Activated naive CD4-positive, alpha-beta T cell treated with anti-CD3 and anti-CD28 coated beads for 36 hours (primary cell): ENCODE measurements around the gene BHLHE40. TPM values are rescaled to one million over a fixed set of nuclear protein-coding genes. Genes with fewer than 3 reads are reported as not detected.

Source experiments
- CTCF ChIA-PET: fragments of 350-600 bp; sonication (Branson Sonifier 250); formaldehyde crosslinking; loops from one replicate; lab custom pipeline; 2021; ENCODE audit warnings: antibody characterized with exemption; lab: Charles Lee
- DNase-seq: peaks from one replicate; pipeline ENCODE4 v3.0.0-alpha.2; 2020
- H3K27ac Mint-ChIP-seq: one replicate; pipeline ENCODE4 v1.8.0; 2021; ENCODE audit warnings: mild to moderate bottlenecking, mixed read lengths
- H3K27me3 Mint-ChIP-seq: one replicate; pipeline ENCODE4 v1.8.0; 2021; ENCODE audit warnings: low read depth, mixed read lengths
- H3K36me3 Mint-ChIP-seq: one replicate; pipeline ENCODE4 v1.8.0; 2021; ENCODE audit warnings: low read depth, mixed read lengths
- H3K4me1 Mint-ChIP-seq: one replicate; pipeline ENCODE4 v1.8.0; 2021; ENCODE audit warnings: low read depth, mixed read lengths
- H3K4me3 Mint-ChIP-seq: one replicate; pipeline ENCODE4 v1.8.0; 2021; ENCODE audit warnings: mild to moderate bottlenecking, moderate library complexity, mixed read lengths
- H3K9me3 Mint-ChIP-seq: one replicate; pipeline ENCODE4 v1.8.0; 2021; ENCODE audit warnings: mixed read lengths
- intact Hi-C: fragments of 100-400 bp; cut with micrococcal nuclease; formaldehyde crosslinking; loops from one replicate; pipeline ENCODE4 v1.15.1; 2023
- total RNA-seq, 2 experiments: library from RNA; stranded (reverse); gene quantifications; one replicate each; pipeline ENCODE4 v1.2.3, GENCODE V29; 2021

Gene BHLHE40
- total RNA-seq, 2 experiments from 2014 or later, result 98.0 to 98.2 TPM

DNA sequence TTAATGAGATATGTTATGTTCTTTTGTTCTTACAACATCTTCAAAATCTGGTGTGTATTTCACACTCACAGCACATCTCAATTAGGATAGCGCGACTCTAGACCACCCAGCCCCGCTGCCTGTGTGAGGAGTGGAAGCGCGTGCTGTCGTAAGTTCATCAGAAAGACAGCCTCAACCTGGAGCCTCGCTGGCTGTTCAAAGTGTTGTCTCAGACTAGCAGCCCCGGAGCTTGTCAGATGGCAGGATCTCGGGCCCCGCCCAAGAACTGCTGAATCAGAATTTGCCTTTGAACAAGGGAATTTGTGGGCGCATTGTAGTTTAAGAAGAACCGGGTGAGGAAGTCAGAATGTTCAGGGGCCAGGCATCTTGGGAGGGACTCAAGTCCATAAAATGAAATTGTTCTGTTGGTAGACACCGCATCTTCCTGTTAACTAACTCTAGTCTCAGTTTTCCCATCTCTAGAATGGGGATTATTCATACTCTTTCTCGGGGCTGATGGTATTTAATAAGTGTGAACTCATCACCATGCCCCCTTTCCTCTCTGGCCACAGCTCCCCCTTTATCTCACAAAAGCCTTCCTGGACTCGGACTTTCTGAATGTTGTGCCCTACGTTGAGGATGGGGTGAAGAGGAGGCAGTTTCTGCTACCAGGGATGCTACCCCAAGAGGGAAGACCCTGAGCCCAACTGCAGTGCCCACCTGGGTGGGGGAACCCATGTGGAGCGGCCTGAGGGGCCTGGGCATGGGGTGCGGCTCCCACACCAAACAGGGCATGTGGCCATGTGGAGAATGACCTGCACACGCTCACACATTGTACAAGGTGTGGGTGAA, 40.4 kb downstream of the BHLHE40 start:
- no peaks in the 10 kb centered on the region for H3K36me3 Mint-ChIP-seq
- peaks cover 66% of the 10 kb centered on the region for H3K4me1 Mint-ChIP-seq
- DNase-seq, result peak; percentile 89
- intact Hi-C loops, result loop anchor here (5.0 kb wide), 1 partner anchor 717 kb away; the partner anchor contains the start of gene SETMAR
- H3K27ac Mint-ChIP-seq, result peak overlapping the region; percentile 0
- H3K9me3 Mint-ChIP-seq, result no peaks in the 10 kb centered on the region
- peak overlapping the region; percentile 19 for H3K4me3 Mint-ChIP-seq
- peaks cover 3% of the 10 kb centered on the region for H3K27me3 Mint-ChIP-seq
- CTCF ChIA-PET, result no interaction called here

- no peak for DNase-seq
- Mint-ChIP-seq H3K4me3 (no peak overlapping the region), H3K9me3 (no peaks in the 10 kb centered on the region), H3K27ac (no peak overlapping the region), H3K36me3 (no peaks in the 10 kb centered on the region), H3K27me3 (no peaks in the 10 kb centered on the region), H3K4me1 (peaks cover 66% of the 10 kb centered on the region)
- intact Hi-C loops, result loop anchor here (5.0 kb wide), 1 partner anchor 718 kb away; the partner anchor contains the start of gene SETMAR
- CTCF ChIA-PET, result interaction anchor here (2.2 kb wide), 1 partner anchor 13 kb away, joined by 12 read pairs; no protein-coding TSS in a partner anchor
Observed at GRCh38 chr3:5020242-5020722, 41.0 kb downstream of the BHLHE40 start.

GRCh38 chr3:5021116-5022092, 42.2 kb downstream of the BHLHE40 start:
- peak; percentile 61 for DNase-seq
- no peaks in the 10 kb centered on the region for H3K27me3 Mint-ChIP-seq
- peaks cover 66% of the 10 kb centered on the region for H3K4me1 Mint-ChIP-seq
- peak overlapping the region; percentile 86 for H3K27ac Mint-ChIP-seq
- H3K4me3 Mint-ChIP-seq, result no peak overlapping the region
- intact Hi-C loops, result loop anchor here (1.0 to 5.0 kb wide), 17 partner anchors 15 to 719 kb away; partner anchors contain the start of genes ARL8B, ITPR1 and SETMAR
- no peaks in the 10 kb centered on the region for H3K9me3 Mint-ChIP-seq
- no peaks in the 10 kb centered on the region for H3K36me3 Mint-ChIP-seq
- CTCF ChIA-PET, result interaction anchor here (0.6 to 7.0 kb wide), 14 partner anchors 10 to 310 kb away, joined by 3 to 67 read pairs (median 5); partner anchors contain the start of gene BHLHE40

DNA sequence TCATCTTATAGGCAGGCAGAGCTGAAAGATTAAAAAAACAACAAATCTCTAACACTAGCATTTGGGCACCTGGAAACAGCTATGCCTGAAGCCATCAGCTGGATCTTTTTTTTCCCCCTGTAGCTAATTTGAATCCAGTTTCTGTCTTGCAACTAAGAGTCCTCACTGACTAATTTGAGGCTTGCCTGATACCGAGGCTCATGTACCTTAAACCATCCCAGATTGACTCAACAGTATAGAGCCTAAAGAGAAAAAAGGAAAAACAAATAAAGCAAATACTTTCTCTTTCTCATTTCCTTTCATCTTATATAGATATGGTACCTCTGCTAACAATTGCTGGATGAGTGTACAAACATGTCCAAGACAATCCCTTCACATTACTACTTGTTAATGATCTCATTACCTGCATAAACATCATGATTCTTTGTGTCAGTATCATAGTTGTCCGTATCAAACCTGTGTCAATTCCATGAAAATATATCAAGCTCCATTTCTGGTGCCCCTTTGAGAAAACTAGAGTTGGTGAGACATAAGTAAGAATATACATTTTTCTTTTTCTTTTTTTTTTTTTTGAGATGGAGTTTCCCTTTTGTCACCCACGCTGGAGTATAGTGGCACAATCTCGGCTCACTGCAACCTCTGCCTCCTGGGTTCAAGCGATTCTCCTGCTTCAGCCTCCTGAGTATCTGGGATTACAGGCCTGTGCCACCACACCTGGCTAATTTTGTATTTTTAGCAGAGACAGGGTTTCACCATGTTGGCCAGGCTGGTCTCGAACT, 43.1 kb downstream of the BHLHE40 start:
- DNase-seq, result peak; percentile 64
- CTCF ChIA-PET, result interaction anchor here (0.6 to 9.1 kb wide), 15 partner anchors 9 to 311 kb away, joined by 3 to 67 read pairs (median 5); partner anchors contain the start of gene BHLHE40
- intact Hi-C loops, result loop anchor here (1.0 to 5.0 kb wide), 17 partner anchors 16 to 720 kb away; partner anchors contain the start of genes ARL8B, ITPR1 and SETMAR

DNA sequence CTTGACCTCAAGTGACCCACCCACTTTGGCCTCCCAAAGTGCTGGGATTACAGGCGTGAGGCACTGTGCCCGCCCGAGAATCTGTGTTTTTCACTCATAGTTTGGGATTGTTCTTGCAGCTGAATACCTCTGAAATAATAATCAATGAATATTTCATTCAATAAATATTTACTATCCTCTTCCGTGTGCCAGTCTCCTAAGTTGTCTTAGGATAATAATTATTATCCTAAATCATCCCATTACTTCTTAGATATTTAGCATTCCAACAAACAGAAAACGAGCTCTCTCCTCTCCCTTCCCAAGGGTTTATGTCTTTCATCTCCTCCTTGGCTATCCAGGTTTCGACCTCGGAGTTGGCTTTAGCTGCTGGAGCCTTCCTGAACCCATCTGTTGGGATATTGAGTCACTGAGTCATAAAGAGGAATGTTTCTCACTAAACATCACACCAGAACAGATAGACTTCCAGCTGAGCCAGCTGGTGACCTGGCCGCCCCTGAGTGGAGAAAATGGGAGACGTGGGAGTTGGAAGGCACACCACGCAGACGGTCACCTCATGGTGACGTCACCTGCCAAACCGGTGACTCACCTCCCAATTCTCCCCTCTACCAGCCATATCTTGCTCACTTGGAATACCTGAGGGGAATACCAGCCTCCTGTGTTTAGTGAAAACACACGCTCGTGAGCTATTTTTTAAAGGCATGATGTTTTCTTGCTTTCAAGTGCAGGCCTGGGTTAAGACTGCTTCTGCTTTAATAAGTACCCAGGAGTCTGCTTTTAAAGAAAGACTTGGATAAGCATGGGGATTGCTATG, 43.9 kb downstream of the BHLHE40 start:
- no peak overlapping the region for H3K4me3 Mint-ChIP-seq
- no peaks in the 10 kb centered on the region for H3K27me3 Mint-ChIP-seq
- DNase-seq, result no peak
- CTCF ChIA-PET, result interaction anchor here (0.6 to 9.1 kb wide), 18 partner anchors 9 to 311 kb away, joined by 3 to 67 read pairs (median 4); partner anchors contain the start of gene BHLHE40
- no peaks in the 10 kb centered on the region for H3K36me3 Mint-ChIP-seq
- intact Hi-C loops, result loop anchor here (1.0 to 5.0 kb wide), 17 partner anchors 17 to 721 kb away; partner anchors contain the start of genes ARL8B, ITPR1 and SETMAR
- peaks cover 67% of the 10 kb centered on the region for H3K4me1 Mint-ChIP-seq
- H3K9me3 Mint-ChIP-seq, result no peaks in the 10 kb centered on the region
- peak overlapping the region; percentile 83 for H3K27ac Mint-ChIP-seq

More for the DNA sequence above, 43.1 kb downstream of the BHLHE40 start:
- Mint-ChIP-seq H3K36me3 (no peaks in the 10 kb centered on the region), H3K27me3 (no peaks in the 10 kb centered on the region), H3K9me3 (no peaks in the 10 kb centered on the region), H3K27ac (peak overlapping the region; percentile 86), H3K4me1 (peaks cover 67% of the 10 kb centered on the region), H3K4me3 (no peak overlapping the region)

DNA sequence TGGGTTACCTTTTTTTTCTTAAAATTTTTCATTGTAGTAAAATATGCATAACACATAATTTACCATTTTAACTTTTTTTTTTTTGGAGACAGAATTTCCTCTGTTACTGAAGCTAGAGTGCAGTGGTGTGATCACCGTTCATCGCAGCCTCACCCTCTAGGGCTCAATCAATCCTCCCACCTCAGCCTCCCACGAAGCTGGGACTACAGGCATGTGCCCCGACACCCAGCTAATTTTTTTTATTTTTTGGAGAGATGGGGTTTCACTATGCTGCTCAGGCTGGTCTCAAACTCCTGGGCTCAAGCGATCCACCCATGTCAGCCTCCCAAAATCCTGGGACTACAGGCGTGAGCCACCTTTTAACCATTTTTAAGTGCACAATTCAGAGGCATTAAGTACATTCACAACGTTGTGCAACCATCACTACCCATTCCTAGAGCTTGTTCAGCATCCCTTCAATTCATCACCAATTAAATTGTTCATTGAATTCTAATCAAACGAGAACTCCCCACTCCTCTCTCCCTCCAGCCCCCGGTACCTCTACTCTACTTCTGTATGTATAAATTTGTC, 44.6 kb downstream of the BHLHE40 start:
- Mint-ChIP-seq H3K9me3 (no peaks in the 10 kb centered on the region), H3K4me3 (no peak overlapping the region), H3K36me3 (no peaks in the 10 kb centered on the region), H3K27me3 (no peaks in the 10 kb centered on the region), H3K27ac (no peak overlapping the region), H3K4me1 (peaks cover 61% of the 10 kb centered on the region)
- intact Hi-C loops, result loop anchor here (2.0 to 5.0 kb wide), 2 partner anchors 99 to 722 kb away; partner anchors contain the start of genes ARL8B and SETMAR
- no peak for DNase-seq
- CTCF ChIA-PET, result interaction anchor here (0.7 to 9.1 kb wide), 14 partner anchors 10 to 531 kb away, joined by 3 to 67 read pairs (median 4); partner anchors contain the start of genes BHLHE40 and ITPR1

DNA sequence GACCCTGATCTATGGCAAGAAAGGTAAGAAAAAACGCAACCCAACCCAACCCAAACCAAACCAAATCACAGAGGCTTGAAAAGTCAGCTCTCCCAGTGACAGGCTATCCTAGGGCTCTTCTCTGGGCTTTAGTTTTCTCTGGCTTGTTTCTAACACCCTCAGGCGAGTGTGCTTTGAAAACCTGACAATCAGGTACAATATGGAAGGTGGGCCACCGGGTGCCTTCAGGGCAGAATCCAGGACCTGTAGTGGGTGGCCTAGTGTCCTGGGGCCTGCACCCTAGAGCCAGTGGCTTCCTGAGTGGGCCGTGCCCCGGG, 46.8 kb downstream of the BHLHE40 start:
- H3K4me3 Mint-ChIP-seq, result peak overlapping the region; percentile 24
- H3K9me3 Mint-ChIP-seq, result no peaks in the 10 kb centered on the region
- DNase-seq, result no peak
- H3K27ac Mint-ChIP-seq, result no peak overlapping the region
- intact Hi-C loops, result loop anchor here (1.0 to 2.0 kb wide), 3 partner anchors 31 to 675 kb away; no protein-coding TSS in a partner anchor
- H3K4me1 Mint-ChIP-seq, result peaks cover 43% of the 10 kb centered on the region
- no peaks in the 10 kb centered on the region for H3K27me3 Mint-ChIP-seq
- CTCF ChIA-PET, result interaction anchor here (0.6 to 9.1 kb wide), 13 partner anchors 19 to 314 kb away, joined by 3 to 67 read pairs (median 4); partner anchors contain the start of gene BHLHE40
- H3K36me3 Mint-ChIP-seq, result no peaks in the 10 kb centered on the region

DNA sequence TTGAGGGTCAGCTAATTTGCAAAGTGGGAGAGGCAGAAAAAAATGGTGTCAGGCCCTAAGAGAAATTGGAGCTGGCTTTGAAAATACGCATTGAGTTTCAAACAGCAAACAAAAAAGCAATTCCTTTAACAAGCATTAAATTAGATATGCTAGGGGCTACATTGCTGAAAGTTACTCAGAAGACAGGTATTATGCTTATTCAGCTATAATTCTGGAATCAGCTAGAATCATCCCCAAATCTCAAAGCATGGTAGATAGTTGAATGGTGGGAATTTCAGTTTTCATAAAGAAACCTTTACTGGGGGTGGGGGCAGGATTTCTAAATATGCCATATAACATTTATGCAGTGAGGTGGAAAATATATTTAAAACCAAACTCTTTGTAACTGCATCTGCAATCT, 50.5 kb downstream of the BHLHE40 start:
- H3K36me3 Mint-ChIP-seq, result no peaks in the 10 kb centered on the region
- DNase-seq, result no peak
- no peaks in the 10 kb centered on the region for H3K27me3 Mint-ChIP-seq
- H3K27ac Mint-ChIP-seq, result no peak overlapping the region
- H3K4me3 Mint-ChIP-seq, result no peak overlapping the region
- no peaks in the 10 kb centered on the region for H3K9me3 Mint-ChIP-seq
- intact Hi-C loops, result no loop called here
- H3K4me1 Mint-ChIP-seq, result peaks cover 13% of the 10 kb centered on the region
- CTCF ChIA-PET, result interaction anchor here (1.7 to 9.1 kb wide), 2 partner anchors 53 to 318 kb away, joined by 4 to 48 read pairs; no protein-coding TSS in a partner anchor

DNA sequence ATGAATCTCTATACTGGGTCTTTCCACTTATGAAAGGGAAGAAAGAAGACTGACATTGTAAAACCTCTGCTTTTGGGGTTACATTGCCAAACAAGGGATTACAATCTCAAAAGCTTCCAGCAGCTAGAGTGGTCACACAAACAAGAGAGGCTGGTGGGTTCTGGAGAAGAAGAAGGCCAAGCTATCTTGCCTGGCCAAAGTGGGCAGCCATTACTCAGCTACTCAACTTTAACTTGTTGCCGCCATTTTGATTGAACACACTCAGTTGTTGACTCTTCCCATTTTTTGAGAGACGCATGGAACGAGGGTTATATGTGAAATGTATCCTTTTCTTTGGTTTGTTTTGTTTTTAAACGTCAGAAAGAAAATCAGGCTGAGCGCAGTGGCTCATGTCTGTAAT, 50.9 kb downstream of the BHLHE40 start:
- no peaks in the 10 kb centered on the region for H3K27me3 Mint-ChIP-seq
- H3K4me1 Mint-ChIP-seq, result peaks cover 13% of the 10 kb centered on the region
- H3K27ac Mint-ChIP-seq, result no peak overlapping the region
- H3K4me3 Mint-ChIP-seq, result no peak overlapping the region
- intact Hi-C loops, result no loop called here
- no peaks in the 10 kb centered on the region for H3K36me3 Mint-ChIP-seq
- no peak for DNase-seq
- CTCF ChIA-PET, result interaction anchor here (9.1 kb wide), 1 partner anchor 318 kb away, joined by 48 read pairs; no protein-coding TSS in a partner anchor
- H3K9me3 Mint-ChIP-seq, result no peaks in the 10 kb centered on the region

DNA sequence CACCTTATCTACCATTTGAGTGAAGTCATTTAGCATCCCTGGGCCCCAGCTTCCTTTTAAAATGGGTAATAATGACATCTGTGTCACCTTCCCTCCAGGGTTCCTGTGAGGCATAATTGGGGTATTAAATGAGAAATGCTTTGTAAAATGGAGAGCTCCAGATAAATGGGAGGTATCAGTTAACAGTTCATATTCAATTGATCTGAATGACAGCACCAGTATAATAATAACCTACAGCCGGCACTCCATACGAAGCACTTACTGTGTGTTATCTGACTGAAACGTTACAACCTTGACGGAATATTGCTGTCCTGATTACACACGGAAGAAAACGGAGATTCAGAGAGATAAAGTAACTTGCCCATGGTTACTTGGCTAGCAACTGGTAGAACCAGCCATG, 53.6 kb downstream of the BHLHE40 start:
- H3K36me3 Mint-ChIP-seq, result no peaks in the 10 kb centered on the region
- DNase-seq, result no peak
- no peak overlapping the region for H3K27ac Mint-ChIP-seq
- no peaks in the 10 kb centered on the region for H3K27me3 Mint-ChIP-seq
- peaks cover 6% of the 10 kb centered on the region for H3K4me1 Mint-ChIP-seq
- H3K9me3 Mint-ChIP-seq, result no peaks in the 10 kb centered on the region
- CTCF ChIA-PET, result interaction anchor here (1.4 to 2.5 kb wide), 2 partner anchors 312 to 321 kb away, joined by 6 to 13 read pairs; no protein-coding TSS in a partner anchor
- intact Hi-C loops, result no loop called here
- no peak overlapping the region for H3K4me3 Mint-ChIP-seq
